SW480 (cell line): ENCODE data around the gene UST.
A peak's percentile ranks its signal among the peaks of the same experiment; 100 is the strongest.
"Not testable (repeated sequence)": the region's sequence is repeated elsewhere in the genome, so short reads cannot be mapped to it uniquely, and the experiment has no call there.

Experiments used
- DNase-seq: peaks from one replicate; pipeline ENCODE4 v3.0.0-alpha.2; 2016; ENCODE audit warnings: low spot score

UST gene

DNA sequence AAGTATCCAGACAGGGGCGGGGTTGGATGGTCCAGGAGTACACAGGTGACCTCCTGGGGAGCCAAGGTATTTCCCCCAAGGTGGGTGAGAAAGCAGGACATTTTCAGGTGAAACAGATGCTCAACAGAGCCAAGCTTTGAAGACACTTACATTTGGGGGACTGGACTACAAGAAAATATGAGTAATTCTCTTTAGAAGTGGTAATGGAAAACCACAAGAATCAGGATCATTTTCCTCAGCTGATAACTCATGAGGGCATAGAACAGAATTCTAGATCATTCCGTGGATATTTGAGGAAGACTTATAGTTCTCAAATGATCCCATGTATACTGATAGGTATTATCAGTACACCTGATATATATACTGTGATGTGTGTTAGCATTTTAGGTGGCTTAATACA, 89.9 kb downstream of the UST start:
- DNase-seq: peak; percentile 9

DNA sequence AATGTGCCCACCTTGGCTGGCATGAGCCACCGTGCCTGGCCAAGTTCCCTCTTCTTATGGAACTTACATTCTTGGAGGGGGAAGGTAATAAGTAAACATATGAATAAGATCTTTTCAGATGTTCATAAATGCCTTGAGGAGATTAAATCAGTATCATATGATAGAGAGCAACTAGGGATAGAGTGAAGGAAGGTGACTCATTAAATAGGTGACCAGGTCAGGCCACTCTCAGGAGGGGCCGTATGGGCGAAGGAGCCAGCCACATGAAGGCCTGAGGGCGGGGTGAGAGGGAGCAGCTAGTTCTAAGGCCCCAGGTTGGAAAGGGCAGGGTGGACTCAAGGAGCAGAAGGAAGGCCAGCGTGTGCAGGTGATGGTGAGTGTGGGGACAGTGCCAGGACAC, 91.1 kb downstream of the UST start:
- peak; percentile 2 for DNase-seq

DNA sequence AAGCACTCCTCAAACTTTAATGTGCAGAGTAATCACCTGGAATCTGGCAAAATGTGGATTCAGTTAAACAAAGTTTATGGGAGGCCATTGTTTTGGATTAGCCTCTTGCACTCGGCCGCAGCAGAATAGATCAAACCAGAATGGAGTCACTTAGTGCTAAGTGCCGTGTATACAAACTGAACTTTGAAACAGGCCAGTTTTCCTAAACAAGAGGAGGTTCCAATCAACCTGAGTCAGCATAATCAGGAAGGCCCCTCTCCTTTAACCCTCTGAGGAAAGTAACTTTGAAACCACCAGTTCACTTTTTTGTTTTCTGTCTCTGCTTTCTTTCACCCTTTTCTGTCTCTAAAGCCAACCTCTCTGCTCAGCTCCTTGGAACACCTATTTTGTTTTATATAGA, 92.2 kb downstream of the UST start:
- no peak for DNase-seq

DNA sequence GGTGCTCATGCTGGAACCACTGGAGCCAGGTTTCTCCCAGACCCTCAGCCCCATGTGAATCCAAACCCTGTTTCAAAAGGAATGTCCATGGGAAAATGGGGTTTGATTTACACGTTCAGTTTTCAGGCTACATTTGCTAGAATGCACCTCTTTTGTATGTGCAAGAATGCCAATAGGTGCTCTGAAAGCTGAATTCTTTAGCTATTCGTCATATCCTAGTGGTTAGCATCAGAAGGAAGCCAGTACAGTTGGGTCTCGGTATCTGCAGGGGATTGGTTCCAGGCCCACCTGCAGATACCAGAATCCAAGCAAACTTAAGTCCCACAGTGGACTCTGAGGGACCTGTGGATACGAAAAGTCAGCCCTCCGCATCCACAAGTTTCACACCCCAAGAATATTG, 93.4 kb downstream of the UST start:
- peak; percentile 25 for DNase-seq

DNA sequence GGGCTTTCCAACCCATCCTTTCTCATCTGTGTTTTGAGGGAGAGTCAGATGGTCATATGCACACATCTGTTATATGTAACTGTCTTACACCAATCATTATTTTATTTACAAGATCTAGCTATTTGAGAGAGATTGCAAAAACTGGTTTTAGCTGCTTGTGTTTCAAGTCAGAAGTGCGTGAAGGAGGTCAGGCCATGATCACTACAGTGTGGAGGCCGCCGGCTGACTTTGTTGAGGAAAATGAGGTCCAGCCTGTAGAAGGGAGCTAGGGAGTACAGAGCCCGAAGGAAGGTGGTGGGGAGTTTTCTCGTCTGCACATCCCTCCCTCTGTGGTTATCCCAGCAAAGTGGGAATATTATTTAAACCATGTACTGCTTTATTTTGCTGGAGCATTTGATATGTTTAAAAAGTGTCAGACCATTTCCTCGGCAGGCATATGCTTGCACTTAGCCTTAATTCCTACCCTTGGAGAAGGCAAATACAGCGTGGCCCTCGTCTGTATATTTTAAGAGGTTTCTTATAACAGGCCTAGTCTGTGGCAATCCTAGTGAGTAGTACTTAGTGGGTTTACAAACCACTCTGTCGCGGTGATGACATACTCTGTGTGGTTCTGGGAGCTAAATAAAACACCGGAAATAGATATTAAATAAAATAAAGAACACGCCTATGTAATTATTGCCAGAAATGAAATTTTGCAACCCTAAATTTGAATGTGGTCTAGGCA, 95.6 kb downstream of the UST start:
- DNase-seq: no peak

DNA sequence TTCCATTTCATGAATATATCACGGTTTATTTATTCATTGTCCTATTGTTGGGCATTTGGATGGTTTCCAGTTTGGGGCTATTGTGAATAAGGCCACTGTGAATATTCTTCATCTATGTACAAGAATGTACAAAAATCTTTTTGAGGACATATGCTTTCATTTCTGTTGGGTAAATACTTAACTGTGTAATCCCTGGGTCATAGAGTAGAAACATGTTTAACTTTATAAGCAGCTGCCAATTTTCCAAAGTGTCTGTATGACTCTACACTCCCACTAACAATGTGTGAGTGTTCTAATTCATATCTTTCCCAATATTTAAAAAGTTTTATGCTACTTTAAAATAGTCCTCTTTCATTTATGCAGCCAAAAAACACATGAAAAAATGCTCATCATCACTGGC, 98.6 kb downstream of the UST start:
- DNase-seq: no peak

DNA sequence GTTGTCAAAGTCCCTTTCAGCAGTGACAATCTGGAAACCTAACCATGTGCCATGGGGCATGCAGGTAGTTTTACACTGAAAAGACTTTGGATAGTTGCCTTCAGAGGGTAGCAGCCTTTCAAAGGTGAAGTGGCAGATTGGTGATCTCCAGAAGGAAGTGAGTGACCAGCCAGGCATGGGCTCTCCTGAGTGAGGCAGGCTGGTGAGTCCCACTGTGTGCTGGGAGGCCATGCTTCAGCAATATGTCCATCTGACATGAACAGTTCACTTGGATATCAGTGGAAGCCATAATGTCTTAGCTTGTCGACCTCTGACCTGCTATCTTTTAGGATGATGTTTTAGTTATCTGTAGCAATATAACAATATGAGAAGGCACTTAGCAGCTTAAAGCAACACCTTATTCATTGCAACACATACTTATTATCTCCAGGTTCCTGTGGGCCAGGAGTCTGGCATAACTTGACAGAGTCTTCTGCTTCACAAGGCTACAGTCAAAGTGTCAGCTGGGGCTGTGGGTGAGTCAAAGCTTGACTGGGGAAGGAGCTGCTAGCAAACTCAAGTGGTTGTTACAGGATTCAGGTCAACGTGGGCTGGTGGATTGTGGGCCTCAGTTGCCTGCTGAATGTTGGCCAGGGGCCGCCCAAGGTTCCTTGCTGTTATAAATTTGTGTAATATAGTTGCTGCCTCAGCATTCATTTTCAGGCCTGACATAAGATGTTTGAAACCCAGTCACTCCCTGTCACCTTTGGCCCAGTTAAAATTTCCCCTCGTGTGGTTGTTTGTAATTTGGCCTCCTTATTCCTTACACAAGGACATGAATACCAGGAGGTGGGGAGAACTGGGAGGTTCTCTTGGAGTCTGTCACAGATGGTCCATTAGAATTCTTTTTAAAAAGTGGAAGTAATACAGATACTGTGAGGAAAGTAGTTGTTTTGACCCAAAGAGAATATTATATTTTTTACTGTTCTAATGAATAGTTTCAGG, 100.2 kb downstream of the UST start:
- DNase-seq: no peak

DNA sequence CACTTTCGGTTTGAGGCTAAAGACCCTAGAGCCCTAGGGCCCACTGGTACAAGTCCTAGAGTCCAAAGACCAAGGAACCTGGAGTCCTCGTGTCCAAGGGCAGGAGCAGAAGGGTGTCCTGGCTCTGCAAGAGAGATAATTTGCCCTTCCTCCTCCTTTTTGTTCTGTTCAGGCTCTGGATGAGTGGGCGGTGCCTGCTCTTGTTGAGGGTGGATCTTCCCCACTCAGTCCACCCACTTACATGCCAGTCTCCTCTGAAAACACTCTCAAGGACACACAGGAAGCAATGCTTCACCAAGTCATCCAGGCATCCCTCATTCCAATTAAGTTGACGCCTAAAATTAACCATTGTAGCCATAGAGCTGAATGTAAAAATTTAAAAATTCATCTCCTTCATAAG, 102.1 kb downstream of the UST start:
- DNase-seq: no peak

DNA sequence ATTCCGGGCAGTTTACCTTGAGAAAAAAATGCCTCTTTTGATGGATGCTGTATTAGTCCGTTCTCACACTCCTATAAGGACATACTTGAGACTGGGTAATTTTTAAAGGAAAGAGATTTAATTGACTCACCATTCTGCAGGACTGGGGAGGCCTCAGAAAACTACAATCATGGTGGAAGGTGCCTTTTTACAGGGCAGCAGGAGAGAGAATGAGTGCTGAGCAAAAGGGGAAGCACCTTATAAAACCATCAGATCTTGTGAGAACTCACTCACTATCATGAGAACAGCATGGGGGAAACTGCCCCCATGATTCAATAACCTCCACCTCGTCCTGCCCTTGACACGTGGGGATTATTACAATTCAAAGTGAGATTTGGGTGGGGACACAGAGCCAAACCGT, 102.6 kb downstream of the UST start:
- not testable (repeated sequence) for DNase-seq

DNA sequence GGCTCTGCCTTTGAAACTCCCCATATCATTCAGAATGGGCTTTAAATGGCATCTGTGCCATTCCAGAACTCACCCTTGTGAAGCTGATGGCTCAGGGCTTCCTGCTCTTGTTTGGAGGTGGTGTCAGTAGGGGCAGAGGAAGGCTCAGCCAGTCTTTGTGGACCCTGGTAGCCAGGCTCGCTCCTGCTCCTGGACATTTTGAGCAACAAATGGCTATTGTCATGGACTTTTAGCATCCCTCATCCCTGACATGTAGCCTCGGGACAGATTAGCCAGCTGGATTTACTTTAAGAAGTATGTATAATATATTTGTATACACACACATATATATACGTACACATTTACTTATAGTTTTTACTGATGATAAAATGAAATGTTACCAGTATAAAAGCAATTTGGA, 104.1 kb downstream of the UST start:
- no peak for DNase-seq

DNA sequence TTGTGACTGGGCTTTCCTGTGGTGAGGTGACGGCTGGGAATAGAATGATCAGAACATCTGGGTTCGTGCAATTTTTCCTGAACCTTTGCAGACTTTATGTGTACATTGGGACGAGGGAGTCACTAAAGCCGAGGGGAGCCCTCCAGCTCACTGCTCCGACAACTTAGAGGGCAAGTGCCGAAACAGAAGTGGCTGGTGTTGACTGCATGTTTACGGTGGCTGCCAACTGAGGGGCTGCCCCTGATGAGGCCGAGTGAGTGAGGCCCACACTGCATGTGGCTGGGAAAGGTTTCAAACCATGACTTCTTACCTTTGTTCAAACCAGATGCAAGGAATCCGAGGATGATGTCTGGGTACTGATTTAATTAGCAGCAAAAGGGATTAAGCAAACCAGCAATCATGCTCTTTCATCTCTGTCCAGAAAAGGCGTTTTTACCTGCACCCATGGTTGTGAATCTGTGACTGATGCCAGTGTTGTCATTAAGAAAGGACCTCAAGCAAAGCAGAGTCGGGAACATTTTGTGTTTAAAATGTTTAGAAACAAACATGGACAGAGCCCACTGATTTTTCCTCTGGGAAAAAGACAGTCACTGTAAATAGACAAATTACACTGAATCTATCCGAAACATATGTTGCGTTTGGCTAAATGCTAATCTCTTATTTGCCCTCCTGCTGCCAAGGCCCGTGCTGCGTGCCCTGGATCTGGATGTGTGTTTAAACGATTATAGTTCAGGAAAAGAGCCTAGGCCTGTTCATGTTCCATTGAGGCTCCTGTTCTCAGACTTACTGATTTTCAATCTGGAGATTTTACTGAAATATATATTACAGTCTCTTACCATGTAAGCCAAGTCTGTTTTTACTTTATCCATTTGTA, 105.1 kb downstream of the UST start:
- DNase-seq: no peak

DNA sequence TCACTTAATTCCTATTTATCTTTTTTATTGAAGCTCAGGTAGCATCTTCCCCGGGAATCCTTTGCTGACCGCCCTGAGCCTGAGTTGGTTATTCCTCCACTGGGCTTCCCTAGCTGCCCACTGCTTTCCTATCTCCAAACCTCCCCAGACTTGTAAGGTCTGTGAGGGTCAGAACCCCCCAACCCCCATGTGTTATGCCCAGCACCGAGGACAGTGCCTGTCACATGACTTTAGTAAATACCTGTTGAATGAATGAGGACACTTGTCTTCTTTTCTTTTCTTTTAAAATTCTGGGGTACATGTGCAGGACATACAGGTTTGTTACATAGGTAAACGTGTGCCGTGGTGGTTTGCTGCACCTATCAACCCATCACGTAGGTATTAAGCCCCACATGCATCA, 105.9 kb downstream of the UST start:
- no peak for DNase-seq

DNA sequence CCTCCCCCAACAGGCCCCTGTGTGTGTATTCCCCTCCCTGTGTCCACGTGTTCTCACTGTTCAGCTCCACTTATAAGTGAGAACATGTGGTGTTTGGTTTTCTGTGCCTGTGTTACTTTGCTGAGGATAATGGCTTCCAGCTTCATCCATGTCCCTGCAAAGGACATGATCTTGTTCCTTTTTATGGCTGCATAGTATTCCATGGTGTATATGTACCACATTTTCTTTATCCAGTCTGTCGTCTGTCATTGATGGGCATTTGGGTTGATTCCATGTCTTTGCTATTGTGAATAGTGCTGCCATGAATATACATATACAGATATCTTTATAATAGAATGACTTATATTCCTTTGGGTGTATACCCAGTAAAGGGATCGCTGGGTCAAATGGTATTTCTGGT, 106.3 kb downstream of the UST start:
- not testable (repeated sequence) for DNase-seq

DNA sequence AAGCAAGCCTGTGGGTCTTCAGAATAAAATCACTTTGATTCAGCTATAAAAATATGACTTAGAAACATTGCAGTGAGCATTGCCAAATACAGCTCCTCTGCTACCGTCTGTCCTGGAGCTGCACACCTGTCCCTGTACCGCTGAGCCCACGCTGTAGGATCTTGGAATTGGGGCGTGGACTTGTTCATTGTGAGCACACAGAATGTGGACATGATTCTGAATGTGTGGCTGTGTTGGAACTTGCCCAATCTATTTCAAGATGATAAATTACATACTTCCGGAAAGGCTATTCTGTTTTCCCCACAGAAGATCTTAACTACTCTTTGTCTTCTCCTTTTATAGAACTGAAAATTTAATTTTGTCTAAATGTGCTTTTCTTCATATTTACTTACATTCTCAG, 107.3 kb downstream of the UST start:
- no peak for DNase-seq

DNA sequence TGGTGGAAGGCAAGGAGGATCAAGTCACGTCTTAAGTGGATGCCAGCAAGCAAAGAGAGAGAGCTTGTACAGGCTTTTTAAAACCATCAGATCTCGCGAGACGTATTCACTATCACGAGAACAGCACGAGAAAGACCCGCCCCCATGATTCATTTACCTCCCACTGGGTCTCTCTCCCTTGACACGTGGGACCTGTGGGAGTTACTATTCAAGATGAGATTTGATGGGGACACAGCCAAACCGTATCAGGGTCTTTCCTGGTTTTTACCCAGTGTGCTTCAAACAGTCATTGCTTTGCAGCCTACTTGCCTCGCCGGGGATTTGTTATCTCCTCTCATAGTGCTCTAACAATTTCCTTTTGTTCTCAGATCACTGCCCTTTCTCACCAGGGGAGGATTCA, 108.2 kb downstream of the UST start:
- DNase-seq: no peak

DNA sequence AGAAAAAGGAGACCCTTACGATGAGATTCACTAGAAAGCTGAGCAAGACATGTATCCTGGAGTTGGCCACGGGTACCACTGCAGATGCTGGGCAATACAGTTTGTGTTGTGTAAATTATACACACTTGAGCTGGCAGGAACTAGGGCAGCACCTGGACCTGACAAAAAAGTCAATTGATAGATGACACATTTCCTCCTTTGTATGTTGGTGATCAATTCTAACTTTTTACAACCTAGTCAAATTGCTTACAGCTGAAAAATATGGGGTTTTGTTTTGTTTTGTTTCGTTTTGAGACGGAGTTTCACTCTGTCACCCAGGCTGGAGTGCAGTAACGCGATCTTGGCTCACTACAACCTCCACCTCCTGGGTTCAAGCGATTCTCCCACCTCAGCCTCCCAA, 108.9 kb downstream of the UST start:
- no peak for DNase-seq

DNA sequence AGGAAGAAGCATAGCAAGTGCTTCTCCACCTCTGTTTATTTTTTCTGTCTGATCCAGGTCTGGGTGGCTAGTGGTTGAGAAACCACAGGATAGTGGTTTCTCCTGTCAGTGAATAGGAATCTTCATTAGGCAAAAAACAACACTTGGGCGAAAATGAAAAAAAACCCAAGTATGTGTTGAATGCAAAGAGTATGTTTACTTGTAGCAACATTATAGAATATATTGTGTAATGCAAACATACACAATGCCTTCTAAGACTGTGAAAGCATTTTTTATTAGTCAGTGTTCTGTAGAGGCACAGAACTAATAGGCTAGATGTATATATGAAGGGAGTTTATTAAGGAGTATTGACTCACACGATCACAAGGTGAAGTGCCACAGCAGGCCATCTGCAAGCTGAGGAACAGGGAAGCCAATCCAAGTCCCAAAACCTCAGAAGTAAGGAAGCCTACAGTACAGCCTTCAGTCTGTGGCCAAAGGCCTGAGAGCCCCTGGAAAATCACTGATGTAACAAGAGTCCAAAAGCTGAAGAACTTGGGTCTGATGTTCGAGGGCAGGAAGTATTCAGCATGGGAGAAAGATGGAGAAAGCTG, 111.1 kb downstream of the UST start:
- no peak for DNase-seq

DNA sequence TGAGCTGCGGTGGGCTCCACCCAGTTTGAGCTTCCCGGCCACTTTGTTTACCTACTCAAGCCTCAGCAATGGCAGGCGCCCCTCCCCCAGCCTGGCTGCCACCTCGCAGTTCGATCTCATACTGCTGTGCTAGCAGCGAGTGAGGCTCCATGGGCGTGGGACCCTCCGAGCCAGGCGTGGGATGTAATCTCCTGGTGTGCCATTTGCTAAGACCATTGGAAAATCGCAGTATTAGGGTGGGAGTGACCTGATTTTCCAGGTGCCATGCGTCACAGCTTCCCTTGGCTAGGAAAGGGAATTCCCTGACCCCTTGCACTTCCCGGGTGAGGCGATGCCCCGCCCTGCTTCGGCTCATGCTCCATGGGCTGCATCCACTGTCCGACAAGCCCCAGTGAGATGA, 117.3 kb downstream of the UST start:
- DNase-seq: not testable (repeated sequence)

DNA sequence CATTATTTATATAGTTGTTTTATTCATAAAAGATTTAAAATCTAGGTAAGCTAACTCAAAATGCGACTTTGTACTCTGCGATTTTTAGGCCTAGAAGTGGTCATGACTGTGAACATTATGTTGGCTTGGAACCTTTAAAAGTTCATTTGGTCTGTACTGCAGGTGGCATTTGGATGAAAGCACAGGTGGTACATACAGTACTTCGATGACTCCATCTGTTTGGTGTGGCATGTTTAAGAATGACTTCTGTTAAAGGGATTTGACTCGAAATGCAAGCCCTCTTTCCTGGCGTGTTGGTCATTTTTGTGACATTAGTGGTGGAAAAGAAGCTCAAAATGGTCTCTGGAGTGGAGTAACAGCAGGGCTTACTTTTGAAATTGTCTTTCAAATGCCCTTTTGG, 118.1 kb downstream of the UST start:
- no peak for DNase-seq

DNA sequence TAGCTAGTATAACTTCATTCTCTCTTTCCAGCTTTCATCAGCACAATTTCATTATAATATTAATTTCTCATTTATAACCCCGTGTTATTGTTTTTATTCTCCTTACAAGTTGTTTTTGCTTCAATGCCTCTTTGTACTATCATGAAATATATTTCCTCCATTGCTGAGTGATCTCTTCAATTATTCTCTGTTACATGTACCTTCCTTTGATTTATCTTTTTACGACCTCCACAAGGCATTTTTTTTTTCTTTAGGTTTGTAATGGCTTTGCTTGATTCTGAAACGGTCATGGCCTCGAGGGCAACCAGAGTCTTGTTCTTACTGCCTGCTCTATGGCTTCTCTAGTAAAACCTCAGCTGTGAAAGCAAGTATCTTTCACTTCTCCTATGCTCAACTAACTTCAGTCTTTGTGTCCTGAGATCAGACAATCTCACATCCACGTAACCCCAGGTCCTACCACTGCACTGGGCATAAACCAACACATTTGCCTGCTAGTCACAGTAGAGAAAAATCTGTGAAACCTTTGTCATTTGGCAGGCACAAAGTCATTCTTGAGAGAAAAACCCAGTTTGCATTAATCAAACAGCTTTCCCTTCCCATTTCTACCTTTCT, 119.9 kb downstream of the UST start:
- no peak for DNase-seq

DNA sequence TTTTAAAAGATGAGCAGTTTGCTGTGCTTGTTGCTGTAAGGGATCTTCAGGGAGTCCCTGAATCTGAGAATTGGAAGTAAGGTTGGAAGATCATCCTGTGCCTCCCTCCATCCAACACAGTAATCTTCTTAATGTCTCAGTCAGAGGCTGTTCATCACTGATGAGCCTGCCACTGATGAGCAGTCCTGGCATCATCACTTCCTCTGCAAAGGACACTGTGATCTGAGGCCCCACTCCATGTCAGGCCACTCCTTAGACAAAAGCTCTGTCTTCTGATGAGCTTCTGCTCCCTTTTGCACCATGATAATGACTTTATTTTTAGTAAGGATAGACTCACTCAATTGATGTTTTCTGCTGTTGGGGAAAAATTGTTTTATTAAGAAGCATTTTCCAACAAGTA, 121.0 kb downstream of the UST start:
- DNase-seq: no peak

DNA sequence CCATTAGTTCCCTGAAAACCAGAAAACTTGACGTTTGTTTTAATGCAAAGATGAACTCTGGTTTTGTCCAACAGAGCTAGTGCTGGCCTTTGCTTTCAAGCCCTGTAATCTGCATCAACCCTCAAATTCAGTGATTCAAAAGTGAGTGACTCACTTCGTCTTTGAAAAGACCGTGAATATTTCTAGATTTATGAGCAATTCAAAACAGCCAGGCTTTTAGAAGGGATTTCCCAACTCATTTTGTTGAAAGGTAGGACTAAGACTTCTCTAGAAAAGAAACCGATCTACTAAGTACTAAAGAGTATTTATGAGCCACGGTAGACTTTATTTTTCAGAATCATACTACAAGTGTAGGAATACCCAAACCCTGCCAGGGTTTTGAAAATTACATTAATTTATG, 121.5 kb downstream of the UST start:
- DNase-seq: no peak
